Upper lobe of right lung (tissue), 1 donor: Measurements from ENCODE around the gene PPP2R3A. TPM values are rescaled to one million over a fixed set of nuclear protein-coding genes. Genes with fewer than 3 reads are reported as not detected.
"Not testable (repeated sequence)": the region's sequence is repeated elsewhere in the genome, so short reads cannot be mapped to it uniquely, and the experiment has no call there.

ENCODE experiments used
- ATAC-seq: fragments of 200-7000 bp; cut with Tn5 transposase; one replicate; pipeline ENCODE4 v1.9.1; 2020; ENCODE audit warnings: mild to moderate bottlenecking, moderate library complexity
- DNase-seq: peaks from one replicate; pipeline ENCODE4 v3.0.0-alpha.2; 2020
- H3K27ac ChIP-seq: fragments of 200-600 bp; one replicate; pipeline ENCODE4 v1.8.0; 2022
- H3K27me3 ChIP-seq: fragments of 200-600 bp; one replicate; pipeline ENCODE4 v1.8.0; 2022; ENCODE audit warnings: mild to moderate bottlenecking
- H3K36me3 ChIP-seq: fragments of 200-600 bp; one replicate; pipeline ENCODE4 v1.8.0; 2022
- H3K4me1 ChIP-seq: fragments of 200-600 bp; one replicate; pipeline ENCODE4 v1.8.0; 2022
- H3K4me3 ChIP-seq: fragments of 200-600 bp; one replicate; pipeline ENCODE4 v1.8.0; 2022; ENCODE audit warnings: mild to moderate bottlenecking
- H3K9me3 ChIP-seq: fragments of 200-600 bp; one replicate; pipeline ENCODE4 v1.8.0; 2022
- intact Hi-C: fragments of 100-400 bp; cut with DNase I; formaldehyde crosslinking; loops from one replicate; pipeline ENCODE4 v1.11.0; 2022
- total RNA-seq: library from RNA; stranded (reverse); fragmentation: NEBNext Ultra II Directional; extraction: Animal tissue kit (Norgen Biotek cat#: 25700); gene quantifications from one replicate; pipeline ENCODE4 v1.2.1, GENCODE V29; 2021
- TF ChIP-seq, protein P1 (sequence below): fragments of 200-600 bp; IDR thresholded peaks from one replicate; pipeline ENCODE4 v1.8.0; 2022; ENCODE audit warnings: antibody characterized with exemption
- donor health status: DM: no; HTN: yes; CAD: no; lungs with severe emphysema.

The PPP2R3A gene
- total RNA-seq, 1 donor from 2014 or later: 7.4 TPM

DNA sequence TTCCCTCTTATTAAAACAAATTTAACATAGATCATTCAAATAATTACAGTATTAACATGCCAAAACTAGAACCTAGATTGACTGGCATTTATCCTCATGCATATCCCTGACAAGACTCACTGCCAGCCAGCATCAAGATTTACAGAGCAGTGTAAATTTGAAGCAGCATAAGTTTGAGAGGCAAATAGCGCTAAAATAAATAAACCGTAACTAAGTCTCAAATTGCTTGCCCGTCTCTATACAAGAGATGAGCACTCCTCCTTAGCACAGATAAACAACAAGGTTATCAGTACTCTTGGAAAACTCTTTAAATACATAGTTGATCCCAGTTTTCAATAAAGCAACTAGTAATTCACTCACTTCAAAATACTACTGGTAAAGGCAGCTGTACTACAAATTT is 201.0 kb downstream of the PPP2R3A start:
- TF ChIP-seq, protein P1, sequence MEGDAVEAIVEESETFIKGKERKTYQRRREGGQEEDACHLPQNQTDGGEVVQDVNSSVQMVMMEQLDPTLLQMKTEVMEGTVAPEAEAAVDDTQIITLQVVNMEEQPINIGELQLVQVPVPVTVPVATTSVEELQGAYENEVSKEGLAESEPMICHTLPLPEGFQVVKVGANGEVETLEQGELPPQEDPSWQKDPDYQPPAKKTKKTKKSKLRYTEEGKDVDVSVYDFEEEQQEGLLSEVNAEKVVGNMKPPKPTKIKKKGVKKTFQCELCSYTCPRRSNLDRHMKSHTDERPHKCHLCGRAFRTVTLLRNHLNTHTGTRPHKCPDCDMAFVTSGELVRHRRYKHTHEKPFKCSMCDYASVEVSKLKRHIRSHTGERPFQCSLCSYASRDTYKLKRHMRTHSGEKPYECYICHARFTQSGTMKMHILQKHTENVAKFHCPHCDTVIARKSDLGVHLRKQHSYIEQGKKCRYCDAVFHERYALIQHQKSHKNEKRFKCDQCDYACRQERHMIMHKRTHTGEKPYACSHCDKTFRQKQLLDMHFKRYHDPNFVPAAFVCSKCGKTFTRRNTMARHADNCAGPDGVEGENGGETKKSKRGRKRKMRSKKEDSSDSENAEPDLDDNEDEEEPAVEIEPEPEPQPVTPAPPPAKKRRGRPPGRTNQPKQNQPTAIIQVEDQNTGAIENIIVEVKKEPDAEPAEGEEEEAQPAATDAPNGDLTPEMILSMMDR: no peak
- no peak for ATAC-seq
- H3K9me3 ChIP-seq: no peaks in the 10 kb centered on the region

DNA sequence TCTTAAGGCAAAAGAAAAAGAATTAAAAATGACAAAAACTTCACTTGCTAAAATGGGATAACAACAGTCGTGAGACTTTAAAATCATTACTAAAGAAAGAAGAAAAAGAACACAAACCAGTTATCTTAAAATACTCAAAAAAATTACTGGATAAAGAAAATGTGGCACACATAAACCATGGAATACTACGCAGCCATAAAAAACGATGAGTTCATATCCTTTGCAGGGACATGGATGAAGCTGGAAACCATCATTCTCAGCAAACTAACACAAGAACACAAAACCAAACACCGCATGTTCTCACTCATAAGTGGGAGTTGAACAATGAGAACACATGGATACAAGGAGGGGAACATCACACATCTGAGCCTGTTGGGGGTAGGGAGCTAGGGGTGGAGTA is 202.7 kb downstream of the PPP2R3A start:
- ATAC-seq, H3K27ac ChIP-seq, intact Hi-C loops, DNase-seq, H3K4me3 ChIP-seq, H3K36me3 ChIP-seq, H3K27me3 ChIP-seq, H3K9me3 ChIP-seq: not testable (repeated sequence)
- H3K4me1 ChIP-seq: peaks cover 43% of the 10 kb centered on the region

More for the DNA sequence above, 201.0 kb downstream of the PPP2R3A start:
- Histone ChIP-seq H3K4me1 (peaks cover 33% of the 10 kb centered on the region), H3K4me3 (no peak overlapping the region), H3K27ac (no peak overlapping the region), H3K36me3 (no peaks in the 10 kb centered on the region), H3K27me3 (no peaks in the 10 kb centered on the region)
- no peak for DNase-seq
- intact Hi-C loops: no loop called here

DNA sequence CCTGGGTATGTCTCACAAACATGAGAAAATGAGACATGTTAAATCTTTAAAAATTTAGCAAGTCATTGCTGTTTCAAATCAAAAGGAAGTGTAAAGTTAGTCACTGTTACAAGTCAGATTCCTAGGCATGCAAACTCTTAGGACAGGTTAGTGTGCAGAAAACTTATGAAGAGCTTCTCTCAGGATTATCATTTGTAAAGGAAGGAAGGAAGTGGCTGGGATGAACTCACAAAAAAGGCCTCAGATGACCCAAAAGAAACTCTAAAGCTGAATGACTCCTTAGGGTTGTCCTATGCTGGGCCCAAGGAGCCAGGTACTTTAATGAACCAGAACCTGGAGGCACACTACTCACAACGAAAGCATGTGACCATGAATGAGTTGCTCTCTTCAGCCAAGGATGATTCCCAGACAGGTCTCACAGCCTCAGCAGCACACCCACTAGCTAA is 205.6 kb downstream of the PPP2R3A start:
- intact Hi-C loops: no loop called here
- ATAC-seq (no peak), DNase-seq (no peak)
- Histone ChIP-seq H3K27ac (no peak overlapping the region), H3K27me3 (no peaks in the 10 kb centered on the region), H3K9me3 (no peaks in the 10 kb centered on the region), H3K36me3 (no peaks in the 10 kb centered on the region), H3K4me1 (peaks cover 56% of the 10 kb centered on the region), H3K4me3 (no peak overlapping the region)
- TF ChIP-seq, protein P1: no peak

DNA sequence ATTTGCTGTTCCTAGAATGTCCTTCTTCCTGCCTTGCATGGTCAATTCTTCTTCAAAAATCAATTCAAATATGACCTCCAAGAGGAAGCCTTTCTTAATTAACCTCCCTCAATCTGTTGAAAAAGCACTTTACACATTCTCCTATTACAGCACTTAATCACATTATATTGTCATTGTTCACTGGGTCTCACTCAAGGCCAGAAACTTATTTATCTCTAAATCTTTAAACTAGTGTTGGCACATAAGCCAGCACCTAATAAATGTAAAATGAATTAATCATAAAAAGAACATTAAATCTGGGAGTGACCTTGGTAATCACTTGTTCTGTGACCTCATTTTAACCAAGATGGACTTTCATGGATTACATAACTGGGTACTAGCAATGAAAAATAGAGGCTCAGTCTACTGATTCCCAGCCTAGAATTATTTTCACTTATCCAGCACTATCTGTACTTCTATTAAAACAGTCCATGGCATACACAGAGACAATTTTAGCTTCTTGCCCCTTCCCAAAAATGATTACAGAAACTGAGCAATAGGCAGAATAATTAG is 208.5 kb downstream of the PPP2R3A start:
- ATAC-seq (no peak), DNase-seq (no peak)
- Histone ChIP-seq H3K4me1 (peaks cover 72% of the 10 kb centered on the region), H3K36me3 (no peaks in the 10 kb centered on the region), H3K27me3 (no peaks in the 10 kb centered on the region), H3K9me3 (no peaks in the 10 kb centered on the region), H3K4me3 (no peak overlapping the region), H3K27ac (no peak overlapping the region)
- TF ChIP-seq, protein P1: no peak
- intact Hi-C loops: no loop called here

DNA sequence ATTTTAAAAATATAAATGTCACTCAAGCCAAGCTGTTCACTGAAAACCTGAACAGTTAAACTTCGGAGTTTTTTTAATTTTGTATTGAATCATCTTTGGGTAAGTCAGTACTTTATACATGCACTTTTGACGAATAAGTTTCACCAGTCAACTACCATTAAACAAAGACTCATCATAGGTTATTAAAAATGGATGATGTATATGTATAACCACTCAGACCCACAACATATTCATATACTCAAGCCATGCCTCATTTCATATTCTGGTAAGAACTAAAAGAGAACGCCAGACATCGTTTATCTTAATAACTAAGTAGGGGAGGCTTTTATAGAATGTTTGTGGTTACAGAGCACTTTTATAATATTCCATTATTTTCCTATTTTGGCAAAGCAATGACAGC is 212.3 kb downstream of the PPP2R3A start:
- no peaks in the 10 kb centered on the region for H3K9me3 ChIP-seq
- intact Hi-C loops: no loop called here

DNA sequence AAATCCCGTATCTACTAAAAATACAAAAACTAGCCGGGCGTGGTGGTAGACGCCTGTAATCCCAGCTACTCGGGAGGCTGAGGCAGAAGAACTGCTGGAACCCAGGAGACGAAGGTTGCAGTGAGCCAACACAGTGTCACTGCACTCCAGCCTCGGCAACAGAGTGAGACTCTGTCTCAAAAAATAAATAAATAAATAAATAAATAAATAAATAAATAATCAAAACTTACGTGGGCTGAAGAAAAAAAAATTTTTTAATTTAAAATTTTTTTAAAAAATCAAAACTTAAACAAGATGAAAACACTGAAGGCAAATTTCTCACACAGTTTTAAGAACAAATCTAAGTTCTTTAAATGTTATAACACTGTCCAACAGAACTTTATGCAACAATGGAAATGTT is 216.2 kb downstream of the PPP2R3A start:
- H3K9me3 ChIP-seq: no peaks in the 10 kb centered on the region
- intact Hi-C loops: no loop called here

More for the DNA sequence above, 212.3 kb downstream of the PPP2R3A start:
- peaks cover 65% of the 10 kb centered on the region for H3K4me1 ChIP-seq
- TF ChIP-seq, protein P1: no peak
- ATAC-seq: no peak
- no peaks in the 10 kb centered on the region for H3K36me3 ChIP-seq
- no peaks in the 10 kb centered on the region for H3K27me3 ChIP-seq
- H3K4me3 ChIP-seq: no peak overlapping the region
- no peak for DNase-seq
- H3K27ac ChIP-seq: no peak overlapping the region

More for the DNA sequence above, 216.2 kb downstream of the PPP2R3A start:
- ATAC-seq (no peak), DNase-seq (no peak)
- Histone ChIP-seq H3K27me3 (no peaks in the 10 kb centered on the region), H3K4me1 (peaks cover 45% of the 10 kb centered on the region), H3K36me3 (no peaks in the 10 kb centered on the region), H3K27ac (no peak overlapping the region), H3K4me3 (no peak overlapping the region)
- TF ChIP-seq, protein P1: no peak
